ENCODE results near the gene FGF5.

FGF5 gene

GRCh38 chr4:80334568-80334967 lies 68.1 kb downstream of the FGF5 start:
- TF ChIP-seq CTCF (IDR thresholded peaks at IDR 0.05), result no peak
- no peak overlapping the region for H3K4me3 ChIP-seq
- H3K27ac ChIP-seq, result no peak overlapping the region
- no peak for DNase-seq (ENCODE audit: low spot score)

GRCh38 chr4:80335226-80335553 lies 68.7 kb downstream of the FGF5 start:
- TF ChIP-seq CTCF (IDR thresholded peaks at IDR 0.05), result no peak
- H3K27ac ChIP-seq, result no peak overlapping the region
- peak overlapping the region; percentile 73 for H3K4me3 ChIP-seq
- no peak for DNase-seq (ENCODE audit: low spot score)

- Histone ChIP-seq H3K27ac (no peak within 1 kb of the TSS), H3K4me3 (peak within 1 kb of the TSS; percentile 73)
- DNase-seq (ENCODE audit: low spot score), result peak; percentile 75
- TF ChIP-seq CTCF (IDR thresholded peaks at IDR 0.05), result no peak
Observed at GRCh38 chr4:80335554-80336358, 69.3 kb downstream of the FGF5 start, which contains the start of gene CFAP299. Gene CFAP299 (plus strand): TSS chr4:80335730.

- no peak for TF ChIP-seq CTCF (IDR thresholded peaks at IDR 0.05)
- Histone ChIP-seq H3K4me3 (peak overlapping the region; percentile 73), H3K27ac (no peak overlapping the region)
- DNase-seq (ENCODE audit: low spot score), result no peak
Observed at GRCh38 chr4:80336582-80336981, 70.1 kb downstream of the FGF5 start.

- DNase-seq (ENCODE audit: low spot score), result no peak
- no peak overlapping the region for H3K27ac ChIP-seq
- H3K4me3 ChIP-seq, result no peak overlapping the region
- TF ChIP-seq CTCF (IDR thresholded peaks at IDR 0.05), result no peak
Observed at GRCh38 chr4:80340036-80340435, 73.6 kb downstream of the FGF5 start.
